Vagina (tissue), 2 donors: ENCODE data around the gene RFX8.

ENCODE experiments used
- POLR2A ChIP-seq, 2 donors: fragments of 450-650 bp; IDR thresholded peaks; one replicate each; pipeline ENCODE4 v1.6.1; 2017; ENCODE audit warnings: antibody characterized with exemption in 2 of 2, mild to moderate bottlenecking in 2 of 2, moderate library complexity in 2 of 2
- POLR2AphosphoS5 ChIP-seq, 2 donors: sonication (generic); formaldehyde crosslinking; IDR thresholded peaks; one replicate each; pipeline ENCODE4 v1.9.0; 2017; ENCODE audit warnings: antibody characterized with exemption in 2 of 2, mild to moderate bottlenecking in 2 of 2, low read depth in 1 of 2; ENCODE audit not compliant: insufficient read depth in 1 of 2
- TF ChIP-seq, protein P1 (sequence below), 3 experiments: fragments of 450-650 bp in 2 of 3; fragments of 200-600 bp in 1 of 3; sonication (generic) in 1 of 3; IDR thresholded peaks; one replicate each; pipeline ENCODE4 v1.5.1; 2017 to 2019; ENCODE audit warnings: antibody characterized with exemption in 3 of 3, mild to moderate bottlenecking in 2 of 3, moderate library complexity in 2 of 3

DNA sequence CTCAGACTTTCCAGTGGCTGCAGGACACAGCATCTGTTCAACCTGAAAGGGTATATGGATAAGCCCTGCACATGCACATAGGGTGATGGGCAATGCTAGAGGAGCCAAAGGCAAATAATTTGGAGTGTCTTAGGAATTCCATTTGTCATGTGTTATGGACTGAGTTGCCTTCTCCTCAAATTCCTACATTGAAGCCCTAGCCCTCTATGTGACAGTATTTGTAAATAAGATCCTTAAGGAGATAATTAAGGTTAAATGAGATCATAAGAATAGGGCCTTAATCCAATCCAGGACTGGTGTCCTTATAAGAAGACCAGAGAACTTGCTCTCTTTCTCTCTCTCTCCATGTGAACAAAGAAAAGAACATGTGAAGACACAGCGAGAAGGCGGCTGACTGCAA lies 44.8 kb downstream of the RFX8 start:
- TF ChIP-seq, protein P1, sequence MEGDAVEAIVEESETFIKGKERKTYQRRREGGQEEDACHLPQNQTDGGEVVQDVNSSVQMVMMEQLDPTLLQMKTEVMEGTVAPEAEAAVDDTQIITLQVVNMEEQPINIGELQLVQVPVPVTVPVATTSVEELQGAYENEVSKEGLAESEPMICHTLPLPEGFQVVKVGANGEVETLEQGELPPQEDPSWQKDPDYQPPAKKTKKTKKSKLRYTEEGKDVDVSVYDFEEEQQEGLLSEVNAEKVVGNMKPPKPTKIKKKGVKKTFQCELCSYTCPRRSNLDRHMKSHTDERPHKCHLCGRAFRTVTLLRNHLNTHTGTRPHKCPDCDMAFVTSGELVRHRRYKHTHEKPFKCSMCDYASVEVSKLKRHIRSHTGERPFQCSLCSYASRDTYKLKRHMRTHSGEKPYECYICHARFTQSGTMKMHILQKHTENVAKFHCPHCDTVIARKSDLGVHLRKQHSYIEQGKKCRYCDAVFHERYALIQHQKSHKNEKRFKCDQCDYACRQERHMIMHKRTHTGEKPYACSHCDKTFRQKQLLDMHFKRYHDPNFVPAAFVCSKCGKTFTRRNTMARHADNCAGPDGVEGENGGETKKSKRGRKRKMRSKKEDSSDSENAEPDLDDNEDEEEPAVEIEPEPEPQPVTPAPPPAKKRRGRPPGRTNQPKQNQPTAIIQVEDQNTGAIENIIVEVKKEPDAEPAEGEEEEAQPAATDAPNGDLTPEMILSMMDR (IDR thresholded peaks at IDR 0.05): no peak
- TF ChIP-seq POLR2A (IDR thresholded peaks at IDR 0.05) (no peak), POLR2AphosphoS5 (IDR thresholded peaks at IDR 0.05; ENCODE audit: insufficient read depth in 1 of 2, low read depth in 1 of 2) (no peak)
